Gastroesophageal sphincter (tissue), 3 donors: Measurements from ENCODE around the gene OXGR1.

Experiments used
- CTCF ChIP-seq, 4 experiments: fragments of 200-600 bp in 2 of 4; fragments of 450-650 bp in 2 of 4; sonication (generic) in 1 of 4; IDR thresholded peaks; one replicate each; pipeline ENCODE4 v1.5.1; 2017 to 2019; ENCODE audit warnings: antibody characterized with exemption in 4 of 4, mild to moderate bottlenecking in 2 of 4, moderate library complexity in 2 of 4
- EP300 ChIP-seq: sonication (generic); formaldehyde crosslinking; IDR thresholded peaks from one replicate; pipeline ENCODE4 v1.6.1; 2017; ENCODE audit warnings: antibody characterized with exemption, mild to moderate bottlenecking
- POLR2A ChIP-seq, 2 donors: fragments of 450-650 bp; IDR thresholded peaks; one replicate each; pipeline ENCODE4 v1.6.1; 2017; ENCODE audit warnings: antibody characterized with exemption in 2 of 2, mild to moderate bottlenecking in 2 of 2, moderate library complexity in 1 of 2
- POLR2AphosphoS5 ChIP-seq: sonication (generic); formaldehyde crosslinking; IDR thresholded peaks from one replicate; pipeline ENCODE4 v1.6.1; 2017; ENCODE audit warnings: antibody characterized with exemption

GRCh38 chr13:96967248-96967745 is 27.0 kb downstream of the OXGR1 start:
- no peak for TF ChIP-seq CTCF (IDR thresholded peaks at IDR 0.05)
- no peak for TF ChIP-seq EP300
- no peak for TF ChIP-seq POLR2AphosphoS5
- TF ChIP-seq POLR2A (IDR thresholded peaks at IDR 0.05): no peak
